NCI-H524 (cell line): ENCODE data around the gene SCN2B.
A peak's percentile ranks its signal among the peaks of the same experiment; 100 is the strongest.

Experiments
- DNase-seq, 2 experiments: peaks; one replicate each; lab custom pipeline; 2025; lab: John Stamatoyannopoulos, UW

The SCN2B gene

DNA sequence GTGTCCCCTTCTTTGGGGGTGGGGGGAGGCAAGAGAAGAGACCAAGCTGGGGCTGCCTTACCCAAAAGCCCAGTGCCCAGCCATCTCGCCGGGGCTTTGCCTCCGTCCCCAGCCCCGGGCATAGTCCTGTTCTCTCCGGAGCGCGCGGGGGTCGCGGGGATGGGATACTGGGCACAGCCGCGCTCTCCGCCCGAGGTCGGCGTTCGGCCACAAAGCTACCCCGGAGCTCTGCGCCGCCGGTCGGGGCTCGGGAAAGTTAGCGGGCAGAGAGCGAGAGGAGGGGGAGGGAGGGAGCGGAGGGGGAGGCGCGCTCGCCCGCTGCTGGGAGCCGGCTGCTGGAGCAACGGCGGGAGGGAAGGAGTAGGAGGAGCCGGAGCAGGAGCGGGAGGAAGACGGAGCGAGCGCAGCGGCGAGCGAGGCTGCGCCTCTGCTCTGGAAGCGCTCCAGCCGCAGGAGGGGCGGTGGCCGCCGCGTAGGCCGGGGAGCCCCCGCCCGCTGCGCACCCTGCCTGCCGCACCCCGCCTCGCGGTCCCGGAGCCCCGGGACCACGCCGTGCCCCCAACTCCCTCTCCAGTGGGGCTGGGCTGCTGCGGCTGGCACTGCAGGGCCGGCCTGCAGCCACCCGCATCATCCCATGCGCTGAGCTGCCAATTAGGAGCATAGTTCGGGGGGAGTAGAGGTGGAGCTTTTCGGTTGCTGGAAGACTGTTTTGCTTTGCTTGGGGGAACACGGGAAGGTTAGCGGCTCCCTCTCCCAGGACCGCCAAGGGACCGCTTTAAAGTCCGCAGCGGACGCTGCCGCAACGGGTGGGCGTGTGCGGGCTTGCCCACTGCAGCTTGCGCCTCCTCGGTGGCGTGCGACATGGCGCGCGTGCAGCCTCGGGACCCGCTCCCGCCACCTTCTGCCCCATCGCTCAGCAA is 23.6 kb downstream of the SCN2B start, which contains the start of gene SCN4B:
Gene SCN4B (minus strand): TSS at position 272 of the 920 bp plus-strand sequence. CDS start 150 bp downstream, at position 122.
- peak in 1 of 2 experiments; percentile 49 for DNase-seq

GRCh38 chr11:118152020-118152551 is 24.4 kb downstream of the SCN2B start:
- DNase-seq: peak in 1 of 2 experiments; percentile 34

DNA sequence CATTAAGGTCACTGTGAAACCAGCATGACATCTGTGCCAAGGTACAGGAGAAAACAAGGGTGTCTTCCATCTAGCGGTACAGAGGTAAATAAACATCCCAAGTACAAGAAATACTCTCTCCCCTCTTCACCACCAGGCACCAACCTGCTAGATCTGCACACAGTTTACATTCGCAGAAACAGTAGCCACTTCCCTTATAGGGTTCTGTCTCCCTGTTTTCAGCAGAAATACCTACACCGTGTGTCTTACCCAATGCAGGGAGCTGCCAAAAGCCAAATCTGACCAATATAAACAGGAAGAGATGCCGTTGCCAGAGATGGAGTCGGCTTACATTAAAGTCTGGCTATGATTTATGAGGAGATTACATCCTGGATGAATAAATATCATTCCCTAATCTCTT is 25.0 kb downstream of the SCN2B start:
- peak in 1 of 2 experiments; percentile 9 for DNase-seq

DNA sequence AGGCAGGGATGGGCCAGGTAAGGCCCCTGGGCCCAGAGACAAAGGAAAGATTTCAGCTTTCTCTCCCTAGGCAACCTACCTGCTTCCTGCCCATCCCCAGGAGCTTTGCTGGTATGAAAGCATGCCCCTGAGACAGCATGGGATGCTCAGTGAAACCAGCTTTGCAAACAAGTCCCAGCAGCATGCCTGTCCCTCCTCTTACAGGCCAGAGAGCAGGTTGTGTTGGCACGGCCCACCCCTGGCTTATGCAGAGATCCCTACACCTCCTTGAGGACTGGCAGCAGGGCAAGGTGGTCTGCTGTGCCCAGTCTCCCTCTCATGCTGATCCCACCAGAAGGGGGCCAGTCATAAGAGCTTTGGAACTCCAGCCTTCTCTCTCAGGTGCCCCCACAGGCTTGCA is 26.9 kb downstream of the SCN2B start:
- peak in 1 of 2 experiments; percentile 6 for DNase-seq

DNA sequence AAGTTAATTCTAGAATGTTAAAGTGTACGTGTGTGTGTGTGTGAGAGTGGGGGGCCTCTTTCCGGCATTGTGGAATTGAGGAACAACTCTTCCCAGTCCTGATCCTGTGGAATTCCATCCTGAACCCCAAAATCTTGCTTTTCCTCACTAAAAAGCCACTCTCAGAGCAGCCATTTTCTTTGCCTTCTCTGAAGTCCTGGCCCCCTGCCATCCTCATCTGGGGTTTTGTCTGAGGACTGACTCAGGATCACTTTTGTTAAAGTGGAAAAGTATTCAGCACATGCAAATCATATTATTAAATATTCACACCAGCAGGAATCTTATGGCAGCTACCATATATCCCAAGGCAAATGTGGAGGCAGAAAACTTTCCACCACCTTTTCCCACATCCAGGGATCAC is 27.6 kb downstream of the SCN2B start:
- no peak for DNase-seq

DNA sequence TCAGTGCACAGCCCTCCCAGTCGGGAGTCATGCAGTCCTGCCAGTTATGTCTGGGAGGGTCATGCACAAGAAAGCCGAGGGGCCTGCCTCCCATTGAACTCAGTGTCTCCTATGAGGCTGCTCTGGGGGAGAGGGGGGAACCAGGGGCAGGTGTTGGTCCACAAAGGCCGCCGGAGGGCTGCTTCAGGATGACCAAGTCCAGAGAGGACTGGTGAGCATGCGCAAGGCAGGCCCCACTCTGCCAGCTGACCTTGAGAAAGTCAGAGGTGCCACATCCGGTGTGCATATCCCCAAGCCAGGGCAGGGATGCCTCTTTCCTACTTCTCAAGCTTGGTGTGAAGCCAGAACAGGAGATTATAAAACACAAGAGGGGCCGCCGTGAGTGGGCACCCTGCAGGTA is 28.2 kb downstream of the SCN2B start:
- DNase-seq: no peak

GRCh38 chr11:118147502-118147901 is 28.9 kb downstream of the SCN2B start:
- DNase-seq: no peak

DNA sequence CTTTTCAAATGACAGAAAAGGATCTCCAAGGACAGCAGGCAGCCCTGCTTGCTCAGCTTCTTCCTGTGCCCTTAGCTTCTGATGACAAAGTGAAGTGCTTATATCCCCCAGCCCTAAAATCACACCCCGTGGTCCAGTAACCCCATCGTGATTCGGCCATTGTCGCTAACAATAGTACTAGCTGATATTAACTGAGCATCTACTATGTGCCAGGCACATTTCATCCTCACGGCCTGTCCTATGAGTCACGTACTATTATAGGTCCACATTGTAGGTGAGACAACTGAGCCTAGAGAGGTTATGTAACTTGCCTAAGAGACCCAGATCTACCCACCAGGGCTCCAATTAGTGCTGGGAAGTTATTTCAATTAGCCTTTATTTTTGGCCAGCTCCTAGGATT is 29.9 kb downstream of the SCN2B start:
- no peak for DNase-seq

- DNase-seq: peak; percentile 53 to 76
Measured at GRCh38 chr11:118145285-118146227, 30.9 kb downstream of the SCN2B start.

DNA sequence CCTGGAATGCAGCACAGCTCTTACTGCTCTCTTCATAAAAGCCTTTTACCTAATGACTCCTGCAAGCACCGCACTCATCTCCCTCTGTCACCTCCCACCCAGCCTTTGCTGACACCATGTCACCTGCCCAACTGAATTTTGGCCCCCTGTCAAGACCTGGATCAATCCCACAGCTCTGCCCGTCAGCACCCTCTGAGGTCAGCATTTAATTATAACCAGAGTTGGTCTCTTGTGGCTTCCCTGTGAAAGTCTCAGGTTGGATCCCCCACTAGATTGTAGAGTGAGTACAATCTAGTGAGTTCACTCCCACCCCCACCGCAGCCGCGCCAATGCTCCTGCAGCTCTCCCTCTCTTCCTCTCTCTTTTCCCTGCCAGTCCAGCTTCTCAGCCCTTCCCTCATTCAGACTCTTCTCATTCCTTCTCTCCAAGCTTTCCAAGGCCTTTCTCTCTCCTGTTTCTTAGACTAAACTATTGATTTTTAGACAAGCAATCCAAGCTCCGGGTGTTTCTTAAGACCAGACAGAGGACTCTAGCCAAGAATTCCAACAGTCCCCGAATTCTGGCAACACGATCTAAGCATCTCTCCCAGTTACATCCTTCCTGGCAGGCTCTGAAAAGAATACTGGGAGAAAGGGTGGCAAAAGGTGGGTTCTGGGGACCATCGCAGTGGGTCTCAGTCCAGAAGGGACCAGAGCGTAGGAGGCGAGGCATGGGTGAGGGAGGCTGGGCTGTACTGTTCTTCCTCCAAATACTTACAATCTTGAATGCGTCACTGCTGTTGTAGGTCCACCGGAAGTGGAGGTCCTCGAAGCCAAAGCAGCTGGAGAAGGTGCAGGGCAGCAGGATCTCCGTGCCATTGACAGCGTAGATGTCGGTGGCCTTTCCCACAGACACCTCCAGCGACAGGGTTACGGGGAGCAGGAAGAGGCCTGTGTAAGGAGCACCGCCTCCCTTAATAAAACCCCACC is 31.9 kb downstream of the SCN2B start:
- DNase-seq: no peak

DNA sequence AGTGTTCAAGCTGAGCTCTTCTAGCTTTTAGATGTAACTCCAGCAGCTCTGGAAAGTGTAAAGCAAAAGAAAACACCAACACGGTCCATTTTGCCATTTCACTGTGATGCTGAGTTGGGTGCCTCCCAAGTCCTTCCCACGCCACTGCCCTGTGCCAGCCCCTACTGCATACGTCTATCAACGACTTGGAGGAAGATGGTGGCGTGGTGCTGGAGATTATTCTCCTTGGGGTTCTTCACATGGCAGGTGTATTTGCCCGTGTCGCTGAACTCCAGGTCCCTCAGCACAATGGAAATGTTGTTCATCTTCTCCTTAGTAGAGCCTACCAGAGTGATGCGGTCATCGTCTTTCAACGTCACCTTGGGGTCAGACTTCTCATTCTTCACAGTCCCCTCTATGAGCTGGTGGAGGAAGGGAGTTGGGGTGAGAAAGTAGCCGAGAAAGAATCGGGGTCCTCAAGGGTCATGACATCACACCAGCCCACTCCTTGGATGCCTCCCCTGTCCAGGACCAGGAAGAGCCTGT is 32.7 kb downstream of the SCN2B start:
- DNase-seq: no peak

DNA sequence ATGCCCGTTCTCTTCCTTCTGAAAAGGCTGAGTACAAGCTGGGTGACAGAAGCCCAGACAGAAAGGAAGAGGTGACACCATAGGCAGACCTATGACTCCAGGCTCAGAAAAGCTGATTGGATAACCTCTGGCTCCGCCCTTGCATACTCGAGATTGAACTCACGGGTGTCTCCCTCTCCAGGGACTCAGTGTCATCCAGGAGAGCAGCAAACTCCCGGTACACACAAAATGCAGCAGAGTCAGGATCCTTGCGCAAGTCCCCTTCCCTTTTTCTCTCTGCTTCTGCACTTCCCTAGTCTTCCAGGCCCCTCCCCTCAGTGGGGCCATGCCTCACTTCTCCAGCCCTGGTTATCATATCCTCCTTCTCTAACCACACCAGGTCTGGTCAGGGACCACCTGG is 33.6 kb downstream of the SCN2B start:
- DNase-seq: peak in 1 of 2 experiments; percentile 28

DNA sequence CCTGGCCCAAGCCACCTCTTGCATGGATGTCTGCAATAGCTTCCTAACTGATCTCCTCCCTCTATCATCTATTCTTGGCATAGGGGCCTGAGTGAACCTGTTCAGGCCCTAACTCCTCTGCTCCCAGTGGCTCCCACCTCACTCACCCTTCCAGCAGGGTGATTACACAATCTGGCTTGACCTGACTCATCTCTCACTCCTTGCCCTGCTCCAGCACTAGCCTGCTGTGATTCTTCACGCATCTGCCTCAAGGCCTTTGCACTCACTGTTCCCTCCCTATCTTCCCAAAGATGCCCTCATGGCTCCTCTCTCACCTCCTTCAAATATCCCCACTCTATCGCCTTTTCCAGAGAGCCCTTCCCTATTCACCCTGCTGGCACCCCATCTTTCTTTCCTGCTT is 34.4 kb downstream of the SCN2B start:
- no peak for DNase-seq

- DNase-seq: no peak
Measured at GRCh38 chr11:118139578-118139977, 36.9 kb downstream of the SCN2B start.

DNA sequence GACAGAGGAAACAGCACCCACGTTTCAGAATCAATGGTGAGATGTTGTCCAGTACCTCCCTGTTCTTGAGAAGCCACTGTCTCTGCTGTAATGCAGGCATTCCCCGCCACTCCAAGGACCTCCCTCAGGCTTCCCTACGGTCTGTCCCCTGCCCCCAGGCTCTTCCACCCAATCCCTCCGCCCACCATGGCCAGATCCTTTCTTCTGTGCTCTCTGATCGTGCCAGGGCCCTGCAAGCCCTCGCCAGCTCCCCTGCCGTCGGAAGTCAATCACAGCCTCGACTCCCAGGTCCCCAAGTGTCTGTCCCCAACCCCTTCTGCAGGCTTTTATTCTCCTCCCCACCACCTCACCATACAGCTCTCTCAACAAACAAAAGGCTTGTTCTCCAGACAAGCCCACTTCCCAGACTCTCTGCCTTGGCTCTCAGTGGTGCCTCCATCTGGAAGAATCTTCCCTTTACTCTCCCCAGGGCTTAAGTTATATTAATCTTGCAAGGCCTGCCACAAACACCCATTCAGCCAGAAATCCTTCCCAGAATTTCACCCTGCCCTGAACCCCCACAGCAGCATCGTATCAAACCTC is 37.5 kb downstream of the SCN2B start:
- no peak for DNase-seq

DNA sequence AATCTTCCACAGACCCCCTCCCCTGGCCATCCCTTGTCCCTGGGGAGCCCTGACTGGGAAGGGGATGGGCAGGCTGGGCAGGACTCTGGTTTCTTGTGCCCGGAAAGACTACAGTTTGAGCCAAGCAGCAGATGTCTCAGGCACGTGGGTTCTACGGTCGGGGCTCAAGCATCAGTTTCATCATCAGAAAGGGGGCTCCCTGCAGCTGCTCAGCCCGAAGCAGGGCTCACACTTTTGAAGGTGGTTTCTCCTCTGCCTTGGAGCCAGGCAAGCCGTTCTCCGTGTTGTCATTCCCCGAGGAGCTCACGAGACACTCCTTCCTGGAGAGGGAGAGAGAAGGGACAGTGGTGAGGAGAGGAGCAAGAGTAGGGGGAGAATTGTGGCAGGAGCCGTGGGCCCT is 39.6 kb downstream of the SCN2B start:
- DNase-seq: peak in 1 of 2 experiments; percentile 13

- DNase-seq: no peak
Measured at GRCh38 chr11:118136341-118136740, 40.1 kb downstream of the SCN2B start.

DNA sequence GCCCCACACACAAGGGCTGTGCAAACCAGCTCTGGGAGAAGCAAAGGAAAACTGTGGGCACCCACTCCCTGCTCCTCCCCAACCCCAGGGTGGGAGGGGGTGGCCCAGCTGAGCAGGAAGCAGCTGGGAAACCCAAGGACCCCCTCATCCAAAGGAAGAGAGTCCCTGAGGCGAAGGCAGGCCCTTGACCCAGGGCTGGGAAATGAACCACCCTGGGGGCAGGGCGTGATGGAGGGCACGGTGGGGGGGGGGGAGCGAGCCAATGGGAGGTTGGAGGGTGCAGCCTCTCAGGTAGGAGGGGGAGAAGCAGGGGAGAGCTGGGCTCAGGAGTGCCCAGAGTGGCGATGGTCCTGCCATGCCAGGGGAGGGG is 40.7 kb downstream of the SCN2B start:
- DNase-seq: no peak

- DNase-seq: no peak
Measured at GRCh38 chr11:118135051-118135795, 41.2 kb downstream of the SCN2B start.

DNA sequence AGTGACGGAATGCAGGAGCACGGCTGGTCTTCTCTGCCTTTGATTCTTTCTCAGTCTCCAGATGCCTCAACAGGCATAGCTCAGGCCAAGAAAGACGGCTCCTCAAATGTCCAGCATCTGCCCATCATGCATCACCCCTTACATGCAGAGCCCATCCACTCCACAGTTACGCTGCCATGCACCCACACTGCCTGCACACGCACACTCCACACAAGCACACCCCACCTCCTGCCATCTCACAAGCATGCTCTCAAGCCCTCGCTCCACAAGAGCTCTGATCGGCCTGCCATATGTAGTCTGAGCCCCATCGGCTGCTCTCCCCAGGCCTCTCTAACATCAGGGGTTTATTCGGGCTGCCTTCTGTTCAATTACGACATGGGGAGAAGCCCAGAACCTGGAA is 42.6 kb downstream of the SCN2B start:
- DNase-seq: peak in 1 of 2 experiments; percentile 59
